ENCODE results near the gene DNM3. TPM values are rescaled to one million over a fixed set of nuclear protein-coding genes. Genes with fewer than 3 reads are reported as not detected.

The DNM3 gene
- total and polyA plus RNA-seq, 9 of the 15 experiments (the other 6 are each of a cell fraction or from before 2014, with no cell fraction given), result 0.08 to 0.36 (median 0.22) TPM; not detected in 1

- Histone ChIP-seq H3K27ac (ENCODE audit: extremely low read depth, low read depth, low read length) (no peak overlapping the region), H3K4me3 (no peak overlapping the region), H3K27me3 (ENCODE audit: control insufficient read depth in 2 of 2, insufficient read depth in 2 of 2, low read length in 2 of 2) (peaks cover 0 to 7% of the 10 kb centered on the region in 2 experiments; a peak in 2 of 5 replicates), H3K79me2 (ENCODE audit: control insufficient read depth, insufficient read depth, low read length) (no peaks in the 10 kb centered on the region), H3K4me2 (ENCODE audit: insufficient read depth, low read length) (no peak overlapping the region), H3K9me3 (replicated peaks; ENCODE audit: control insufficient read depth, insufficient read depth, low read depth, low read length) (no peaks in the 10 kb centered on the region), H3K9ac (ENCODE audit: insufficient read depth in 1 of 2, low read depth in 2 of 2, low read length in 2 of 2) (no peak overlapping the region), H4K20me1 (replicated peaks; ENCODE audit: control insufficient read depth, insufficient read depth, low read length) (no peaks in the 10 kb centered on the region), H3K4me1 (replicated peaks in 1 of 2; ENCODE audit: control insufficient read depth in 2 of 2, insufficient read depth in 2 of 2, low read length in 2 of 2) (no peaks in the 10 kb centered on the region), H3K36me3 (ENCODE audit: control insufficient read depth, insufficient read depth, low read length) (no peaks in the 10 kb centered on the region), H3K9me1 (ENCODE audit: control insufficient read depth, insufficient read depth, low read length) (no peaks in the 10 kb centered on the region), H2AFZ (ENCODE audit: low read depth, low read length) (no peak overlapping the region)
- TF ChIP-seq HNRNPK (IDR thresholded peaks at IDR 0.05; ENCODE audit: low read depth, low read length, poor library complexity, severe bottlenecking) (peak; percentile 68), PHF8 (IDR thresholded peaks at IDR 0.05; ENCODE audit: borderline replicate concordance, low read length) (no peak), SMARCE1 (IDR thresholded peaks at IDR 0.05) (no peak), USF2 (CRISPR knock-in tag; IDR thresholded peaks at IDR 0.05) (no peak), PCBP2 (IDR thresholded peaks at IDR 0.05; ENCODE audit: low read depth, low read length, poor library complexity, severe bottlenecking) (peak; percentile 55), ZSCAN29 (IDR thresholded peaks at IDR 0.05) (no peak)
- CTCF ChIA-PET (ENCODE audit: low intra/inter-chr PET ratio), result no interaction called here
- ATAC-seq, result no peak
- DNase-seq (ENCODE audit: extremely low read depth in 1 of 4, low spot score in 3 of 4), result no peak
- intact Hi-C loops (cut with micrococcal nuclease) (no loop called here), in situ Hi-C loops (cut with MboI) (no loop called here)
- POLR2A ChIA-PET, result no interaction called here
- no peak for FAIRE-seq
- no TSS peak for BruUV-seq (replicated peaks)
Observed at GRCh38 chr1:171931752-171932151, 90.5 kb downstream of the DNM3 start.

DNA sequence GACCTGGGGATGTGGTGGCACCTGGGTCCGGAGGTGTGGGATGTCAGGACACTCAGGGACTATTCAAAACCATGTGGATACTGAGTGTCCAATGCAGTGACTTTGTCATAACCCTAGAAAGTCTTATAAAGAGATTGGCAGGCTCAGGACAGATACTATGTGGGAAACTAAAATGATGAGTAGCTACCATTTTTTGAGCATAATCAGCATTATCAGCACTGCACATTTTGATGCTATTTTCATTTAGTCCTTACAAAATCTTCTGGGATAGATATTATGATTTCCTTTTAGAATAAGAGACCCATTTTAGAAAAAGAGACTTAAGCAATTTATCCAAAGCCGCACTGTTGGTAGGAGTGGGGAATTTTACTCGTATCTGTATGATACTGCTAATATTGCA, 93.4 kb downstream of the DNM3 start:
- ATAC-seq (no peak), FAIRE-seq (no peak), DNase-seq (ENCODE audit: extremely low read depth in 1 of 4, low spot score in 3 of 4) (no peak)
- ChIA-PET POLR2A (no interaction called here), CTCF (ENCODE audit: low intra/inter-chr PET ratio) (no interaction called here)
- no peaks in the 10 kb centered on the region for H3K4me1 ChIP-seq (replicated peaks in 1 of 2; ENCODE audit: control insufficient read depth in 2 of 2, insufficient read depth in 2 of 2, low read length in 2 of 2)
- H3K4me3 ChIP-seq, result no peak overlapping the region
- no peaks in the 10 kb centered on the region for H3K36me3 ChIP-seq (ENCODE audit: control insufficient read depth, insufficient read depth, low read length)
- no peak overlapping the region for H2AFZ ChIP-seq (ENCODE audit: low read depth, low read length)
- no peak overlapping the region for H3K27ac ChIP-seq (ENCODE audit: extremely low read depth, low read depth, low read length)
- WGBS (ENCODE audit: insufficient coverage, low coverage, missing lambda C conversion rate), result 0% methylated on average over 3 of the region's 3 CpGs
- no peak overlapping the region for H3K9ac ChIP-seq (ENCODE audit: insufficient read depth in 1 of 2, low read depth in 2 of 2, low read length in 2 of 2)
- in situ Hi-C loops (cut with MboI) (no loop called here), intact Hi-C loops (cut with micrococcal nuclease) (no loop called here)
- no peaks in the 10 kb centered on the region; a peak in 1 of 5 replicates for H3K27me3 ChIP-seq (ENCODE audit: control insufficient read depth in 2 of 2, insufficient read depth in 2 of 2, low read length in 2 of 2)
- BruUV-seq (replicated peaks), result no TSS peak
- no peaks in the 10 kb centered on the region for H3K9me3 ChIP-seq (replicated peaks; ENCODE audit: control insufficient read depth, insufficient read depth, low read depth, low read length)
- H3K9me1 ChIP-seq (ENCODE audit: control insufficient read depth, insufficient read depth, low read length), result no peaks in the 10 kb centered on the region
- H3K4me2 ChIP-seq (ENCODE audit: insufficient read depth, low read length), result no peak overlapping the region
- H3K79me2 ChIP-seq (ENCODE audit: control insufficient read depth, insufficient read depth, low read length), result no peaks in the 10 kb centered on the region
- H4K20me1 ChIP-seq (replicated peaks; ENCODE audit: control insufficient read depth, insufficient read depth, low read length), result no peaks in the 10 kb centered on the region
- TF ChIP-seq NFIC (IDR thresholded peaks at IDR 0.05), result no peak
- no peak for TF ChIP-seq ZNF77 (CRISPR knock-in tag; IDR thresholded peaks at IDR 0.05)
- TF ChIP-seq KLF16 (IDR thresholded peaks at IDR 0.05), result no peak
- no peak for TF ChIP-seq KDM5B (IDR thresholded peaks at IDR 0.05; ENCODE audit: insufficient replicate concordance, low read depth, low read length)
- no peak for TF ChIP-seq MLLT1 (IDR thresholded peaks at IDR 0.05)
- TF ChIP-seq PPARD (CRISPR knock-in tag; IDR thresholded peaks at IDR 0.05), result no peak
- TF ChIP-seq NR2F6 (CRISPR knock-in tag; IDR thresholded peaks at IDR 0.05), result no peak
- no peak for TF ChIP-seq RBM34 (IDR thresholded peaks at IDR 0.05; ENCODE audit: borderline replicate concordance, insufficient read depth, low read length)
- no peak for TF ChIP-seq BDP1 (IDR thresholded peaks at IDR 0.05; ENCODE audit: insufficient read depth, insufficient read length)
- no peak for TF ChIP-seq ELF2 (CRISPR knock-in tag; IDR thresholded peaks at IDR 0.05)
